KOPT-K1 (cell line): ENCODE data around the gene PRUNE2.
"Not testable (repeated sequence)": the region's sequence is repeated elsewhere in the genome, so short reads cannot be mapped to it uniquely, and the experiment has no call there.

Source experiments
- H3K27ac ChIP-seq: fragments of 200-600 bp; sonication (generic); 2 replicates; pipeline ENCODE4 v1.5.1; 2016; ENCODE audit warnings: antibody characterized with exemption, mild to moderate bottlenecking, low read depth, low read length; ENCODE audit not compliant: poor library complexity, severe bottlenecking
- H3K36me3 ChIP-seq: fragments of 200-600 bp; sonication (generic); 2 replicates; pipeline ENCODE4 v1.5.1; 2017; ENCODE audit warnings: antibody characterized with exemption, mild to moderate bottlenecking, low read length, moderate library complexity; ENCODE audit not compliant: insufficient read depth
- H3K9me3 ChIP-seq: fragments of 200-600 bp; sonication (generic); 2 replicates; pipeline ENCODE4 v1.5.1; 2017; ENCODE audit warnings: antibody characterized with exemption, low read length, mild to moderate bottlenecking; ENCODE audit not compliant: insufficient read depth, poor library complexity, severe bottlenecking

The PRUNE2 gene

GRCh38 chr9:76905791-76906646 lies at the start of gene PRUNE2:
Gene PRUNE2 (minus strand): TSS chr9:76906114. CDS start chr9:76905963, 151 bp downstream.
- Histone ChIP-seq H3K27ac (peak within 1 kb of the TSS; percentile 24), H3K36me3 (no peaks in the 10 kb centered on the region), H3K9me3 (no peaks in the 10 kb centered on the region)

GRCh38 chr9:76955406-76955805 lies 49.5 kb upstream of the PRUNE2 start:
- not testable (repeated sequence) for H3K9me3 ChIP-seq, H3K36me3 ChIP-seq, H3K27ac ChIP-seq

GRCh38 chr9:76949865-76950264 lies 44.0 kb upstream of the PRUNE2 start:
- H3K9me3 ChIP-seq, result no peaks in the 10 kb centered on the region
- no peak overlapping the region for H3K27ac ChIP-seq
- no peaks in the 10 kb centered on the region for H3K36me3 ChIP-seq

GRCh38 chr9:76944011-76944410 lies 38.1 kb upstream of the PRUNE2 start:
- Histone ChIP-seq H3K9me3 (no peaks in the 10 kb centered on the region), H3K27ac (no peak overlapping the region), H3K36me3 (no peaks in the 10 kb centered on the region)

GRCh38 chr9:76943054-76943453 lies 37.1 kb upstream of the PRUNE2 start:
- H3K27ac ChIP-seq, result no peak overlapping the region
- H3K36me3 ChIP-seq, result no peaks in the 10 kb centered on the region
- no peaks in the 10 kb centered on the region for H3K9me3 ChIP-seq

- H3K9me3 ChIP-seq, result no peaks in the 10 kb centered on the region
- H3K27ac ChIP-seq, result no peak overlapping the region
- H3K36me3 ChIP-seq, result no peaks in the 10 kb centered on the region
Measured at GRCh38 chr9:76932757-76933156, 26.8 kb upstream of the PRUNE2 start.

- no peak overlapping the region for H3K27ac ChIP-seq
- no peaks in the 10 kb centered on the region for H3K36me3 ChIP-seq
- no peaks in the 10 kb centered on the region for H3K9me3 ChIP-seq
Measured at GRCh38 chr9:76932265-76932664, 26.4 kb upstream of the PRUNE2 start.

- H3K9me3 ChIP-seq, result no peaks in the 10 kb centered on the region
- H3K36me3 ChIP-seq, result no peaks in the 10 kb centered on the region
- no peak overlapping the region for H3K27ac ChIP-seq
Measured at GRCh38 chr9:76927540-76928240, 21.8 kb upstream of the PRUNE2 start.

- Histone ChIP-seq H3K27ac (no peak overlapping the region), H3K9me3 (no peaks in the 10 kb centered on the region), H3K36me3 (no peaks in the 10 kb centered on the region)
Measured at GRCh38 chr9:76926846-76927245, 20.9 kb upstream of the PRUNE2 start.

GRCh38 chr9:76926324-76926741 lies 20.4 kb upstream of the PRUNE2 start:
- H3K27ac ChIP-seq, result no peak overlapping the region
- H3K36me3 ChIP-seq, result no peaks in the 10 kb centered on the region
- H3K9me3 ChIP-seq, result no peaks in the 10 kb centered on the region

GRCh38 chr9:76921165-76921564 lies 15.3 kb upstream of the PRUNE2 start:
- H3K9me3 ChIP-seq, result no peaks in the 10 kb centered on the region
- no peaks in the 10 kb centered on the region for H3K36me3 ChIP-seq
- H3K27ac ChIP-seq, result no peak overlapping the region

GRCh38 chr9:76917299-76917698 lies 11.4 kb upstream of the PRUNE2 start:
- no peak overlapping the region for H3K27ac ChIP-seq
- H3K9me3 ChIP-seq, result no peaks in the 10 kb centered on the region
- no peaks in the 10 kb centered on the region for H3K36me3 ChIP-seq

GRCh38 chr9:76916231-76916630 lies 10.3 kb upstream of the PRUNE2 start:
- H3K36me3 ChIP-seq, result no peaks in the 10 kb centered on the region
- no peak overlapping the region for H3K27ac ChIP-seq
- no peaks in the 10 kb centered on the region for H3K9me3 ChIP-seq

GRCh38 chr9:76913467-76913866 lies 7.6 kb upstream of the PRUNE2 start:
- no peaks in the 10 kb centered on the region for H3K9me3 ChIP-seq
- H3K36me3 ChIP-seq, result no peaks in the 10 kb centered on the region
- no peak overlapping the region for H3K27ac ChIP-seq

GRCh38 chr9:76912636-76913275 lies 6.8 kb upstream of the PRUNE2 start:
- Histone ChIP-seq H3K36me3 (no peaks in the 10 kb centered on the region), H3K9me3 (no peaks in the 10 kb centered on the region), H3K27ac (no peak overlapping the region)
